HCT116 (cell line): ENCODE results near the gene RAB26. TPM values are rescaled to one million over a fixed set of nuclear protein-coding genes. Genes with fewer than 3 reads are reported as not detected.

ENCODE experiments used
- ATAC-seq: fragments of 200-7000 bp; cut with Tn5 transposase; 2 replicates; pipeline ENCODE4 v1.9.1; 2020; ENCODE audit warnings: mild to moderate bottlenecking, moderate library complexity
- BruUV-seq: library from RNA; stranded (reverse); fragments of 400-500 nt; replicated peaks from 2 replicates; lab custom pipeline; 2021; lab: Mats Ljungman, UMichigan
- CTCF ChIA-PET: fragments of 300-600 bp; sonication (Branson Sonifier 250); formaldehyde crosslinking; loops from one replicate; lab custom pipeline; 2021; ENCODE audit warnings: antibody characterized with exemption; lab: Charles Lee
- POLR2A ChIA-PET: fragments of 300-600, 350-600 bp; sonication (Branson Sonifier 250); formaldehyde crosslinking; loops from one replicate; lab custom pipeline; 2021; ENCODE audit warnings: antibody characterized with exemption; lab: Charles Lee
- RAD21 ChIA-PET, 2 experiments: fragments of 300-600 bp; sonication (Branson Sonifier 250); formaldehyde crosslinking; loops; one replicate each; lab custom pipeline; 2023; ENCODE audit warnings: low total read pairs in 2 of 2; ENCODE audit not compliant: uncharacterized antibody in 2 of 2, unreplicated experiment in 2 of 2, low non-redundant PET in 1 of 2; lab: Charles Lee
- DNase-seq: peaks from one replicate; pipeline ENCODE4 v3.0.0-alpha.2; 2010; ENCODE audit warnings: low read depth, low spot score
- H2AFZ ChIP-seq: fragments of 200-600 bp; shearing (Covaris generic), sonication (generic); 2 replicates; pipeline ENCODE4 v1.6.1; 2017; ENCODE audit warnings: low read depth, mixed run types, mixed read lengths, antibody characterized with exemption, low read length; ENCODE audit not compliant: poor library complexity, severe bottlenecking
- H3K27ac ChIP-seq: 2 replicates; pipeline ENCODE4 v1.5.1; 2012; ENCODE audit warnings: low read depth, low read length
- H3K27me3 ChIP-seq: fragments of 200-600 bp; sonication (generic); 2 replicates; pipeline ENCODE4 v1.6.1; 2016; ENCODE audit warnings: mixed run types, low read length, mixed read lengths; ENCODE audit not compliant: insufficient read depth
- H3K36me3 ChIP-seq, 2 experiments: fragments of 200-500 bp in 1 of 2; fragments of 200-600 bp in 1 of 2; sonication (Bioruptor generic) in 1 of 2; sonication (generic) in 1 of 2; 2 replicates each; pipeline versions ENCODE4 v1.5.1 to v1.6.1; 2014 to 2016; ENCODE audit warnings: low read length in 2 of 2, inconsistent platforms in 1 of 2, mixed read lengths in 1 of 2, mixed run types in 1 of 2; ENCODE audit not compliant: insufficient read depth in 2 of 2, control insufficient read depth in 1 of 2
- H3K4me1 ChIP-seq, 2 experiments: fragments of 200-600 bp in 1 of 2; sonication (generic) in 1 of 2; 2 replicates each; pipeline versions ENCODE4 v1.5.1 to v1.6.1; 2012 to 2017; ENCODE audit warnings: low read length in 2 of 2, inconsistent platforms in 1 of 2, mild to moderate bottlenecking in 1 of 2, mixed read lengths in 1 of 2, mixed run types in 1 of 2, moderate library complexity in 1 of 2; ENCODE audit not compliant: insufficient read depth in 2 of 2, control insufficient read depth in 1 of 2
- H3K4me2 ChIP-seq: fragments of 200-600 bp; sonication (generic); 2 replicates; pipeline ENCODE4 v1.6.1; 2017; ENCODE audit warnings: mixed run types, low read length, mixed read lengths
- H3K4me3 ChIP-seq, 2 experiments: fragments of 200-600 bp in 1 of 2; sonication (generic) in 1 of 2; replicated peaks in 1 of 2; 2 replicates each; pipeline ENCODE4 v1.5.1; 2011 to 2016; ENCODE audit warnings: low read length in 2 of 2, control low read depth in 1 of 2, low read depth in 1 of 2, mild to moderate bottlenecking in 1 of 2, mixed read lengths in 1 of 2, mixed run types in 1 of 2
- H3K79me2 ChIP-seq: fragments of 200-600 bp; sonication (generic); 2 replicates; pipeline ENCODE4 v1.6.1; 2017; ENCODE audit warnings: mild to moderate bottlenecking, mixed run types, low read length, moderate library complexity, mixed read lengths; ENCODE audit not compliant: insufficient read depth
- H3K9ac ChIP-seq: fragments of 200-600 bp; sonication (generic); 2 replicates; pipeline ENCODE4 v1.6.1; 2016; ENCODE audit warnings: low read length, mixed read lengths
- H3K9me2 ChIP-seq: fragments of 200-600 bp; sonication (generic), shearing (Covaris generic); 2 replicates; pipeline ENCODE4 v1.6.1; 2017; ENCODE audit warnings: mixed run types, mild to moderate bottlenecking, moderate library complexity; ENCODE audit not compliant: insufficient read depth
- H3K9me3 ChIP-seq, 2 experiments: fragments of 200-500 bp in 1 of 2; fragments of 200-600 bp in 1 of 2; sonication (Bioruptor generic) in 1 of 2; sonication (generic) in 1 of 2; 2 replicates each; pipeline ENCODE4 v1.6.1; 2014 to 2017; ENCODE audit warnings: low read length in 2 of 2, mixed read lengths in 2 of 2, inconsistent platforms in 1 of 2, low read depth in 1 of 2, mild to moderate bottlenecking in 1 of 2, mixed run types in 1 of 2, moderate library complexity in 1 of 2; ENCODE audit not compliant: control insufficient read depth in 1 of 2, insufficient read depth in 1 of 2
- H4K20me1 ChIP-seq: fragments of 200-600 bp; sonication (generic), shearing (Covaris generic); 2 replicates; pipeline ENCODE4 v1.6.1; 2017; ENCODE audit warnings: mixed run types, mild to moderate bottlenecking, moderate library complexity; ENCODE audit not compliant: insufficient read depth
- CBX3 ChIP-seq: IDR thresholded peaks from 2 replicates; pipeline ENCODE4 v1.6.1; 2012; ENCODE audit warnings: low read depth
- POLR2AphosphoS5 ChIP-seq: IDR thresholded peaks from 2 replicates; pipeline ENCODE4 v1.6.1; 2011; ENCODE audit warnings: mild to moderate bottlenecking, low read depth, low read length, moderate library complexity
- ZFX ChIP-seq: fragments of 450-650 bp; IDR thresholded peaks from 2 replicates; pipeline ENCODE4 v1.6.1; 2017
- intact Hi-C: fragments of 100-400 bp; cut with micrococcal nuclease; formaldehyde crosslinking; loops from 2 replicates; pipeline ENCODE4 v1.10.0; 2022
- total RNA-seq: library from RNA; stranded (reverse); gene quantifications from one replicate; pipeline ENCODE4 v1.2.1, GENCODE V29; 2021; ENCODE audit not compliant: unreplicated experiment

RAB26 gene
- total RNA-seq, 1 experiment from 2014 or later, result 44.9 TPM

DNA sequence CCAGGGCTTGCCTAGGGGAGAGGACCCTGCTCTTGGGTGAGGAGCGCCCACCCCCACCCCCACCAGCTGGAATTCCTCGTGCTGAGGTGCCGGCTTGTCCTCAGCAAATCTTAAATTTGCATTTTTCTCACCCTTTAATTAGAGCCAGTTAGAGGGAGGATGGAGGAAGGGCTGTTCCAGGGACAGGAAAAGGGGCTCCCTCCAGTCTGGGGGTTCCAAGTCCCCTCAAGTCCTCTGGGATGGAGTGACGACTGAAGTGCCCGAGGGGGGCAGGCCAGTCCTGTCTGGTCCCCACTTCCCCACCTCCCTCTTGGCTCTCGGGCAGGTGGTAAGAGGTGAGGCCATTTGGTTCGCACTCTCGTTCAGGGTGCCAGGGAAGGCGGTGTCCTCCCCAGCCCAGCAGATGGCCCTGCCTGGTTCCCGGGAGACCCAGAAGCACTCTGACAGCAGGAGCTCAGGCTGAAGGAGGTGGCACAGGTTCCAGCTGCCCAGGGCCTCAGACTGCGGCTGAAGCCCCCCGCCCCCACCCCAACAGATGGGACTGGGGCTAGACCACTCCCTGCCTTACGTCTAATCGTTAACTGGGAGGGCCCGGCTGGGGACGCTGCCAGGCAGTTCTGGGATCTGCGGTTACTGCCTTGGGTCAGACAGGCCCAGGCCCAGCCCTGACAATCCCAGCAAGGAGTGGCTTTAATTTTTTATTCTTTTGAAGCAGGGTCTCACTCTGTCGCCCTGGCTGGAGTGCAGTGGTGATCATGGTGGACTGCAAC, 2.2 kb downstream of the RAB26 start:
- intact Hi-C loops, result loop anchor here (2.0 to 5.0 kb wide), 2 partner anchors 72 to 100 kb away; partner anchors contain the start of genes E4F1 and ECI1
- peak overlapping the region; percentile 91 for H3K9ac ChIP-seq
- H2AFZ ChIP-seq, result no peak overlapping the region
- ChIA-PET RAD21 (interaction anchor here in 1 of 2 experiments (1.0 kb wide), 1 partner anchor 132 kb away, joined by 4 read pairs; no protein-coding TSS in a partner anchor), POLR2A (interaction anchor here (0.6 to 3.0 kb wide), 7 partner anchors 10 to 263 kb away, joined by 3 to 19 read pairs (median 4); partner anchors contain the start of genes NPW, NTHL1, PGP and PKD1), CTCF (interaction anchor here (1.0 to 3.6 kb wide), 4 partner anchors 11 to 351 kb away, joined by 3 to 24 read pairs (median 4); no protein-coding TSS in a partner anchor)
- no peaks in the 10 kb centered on the region for H3K27me3 ChIP-seq
- peak overlapping the region; percentile 64 to 74; a peak in 3 of 4 replicates for H3K4me3 ChIP-seq
- H3K36me3 ChIP-seq, result peaks cover 0 to 24% of the 10 kb centered on the region in 2 experiments; a peak in 2 of 4 replicates
- peaks cover 46 to 66% of the 10 kb centered on the region in 2 experiments for H3K4me1 ChIP-seq
- no peaks in the 10 kb centered on the region for H3K9me3 ChIP-seq
- no peaks in the 10 kb centered on the region; the same call in 1 of the 2 replicates for H4K20me1 ChIP-seq
- TF ChIP-seq POLR2AphosphoS5, result peak; percentile 39
- TF ChIP-seq CBX3, result no peak
- peak overlapping the region; percentile 84 for H3K27ac ChIP-seq
- DNase-seq (no peak), ATAC-seq (peak; percentile 18)
- BruUV-seq, result no TSS peak
- peak overlapping the region; percentile 99 for H3K4me2 ChIP-seq
- H3K9me2 ChIP-seq, result no peaks in the 10 kb centered on the region
- peaks cover 43% of the 10 kb centered on the region for H3K79me2 ChIP-seq

DNA sequence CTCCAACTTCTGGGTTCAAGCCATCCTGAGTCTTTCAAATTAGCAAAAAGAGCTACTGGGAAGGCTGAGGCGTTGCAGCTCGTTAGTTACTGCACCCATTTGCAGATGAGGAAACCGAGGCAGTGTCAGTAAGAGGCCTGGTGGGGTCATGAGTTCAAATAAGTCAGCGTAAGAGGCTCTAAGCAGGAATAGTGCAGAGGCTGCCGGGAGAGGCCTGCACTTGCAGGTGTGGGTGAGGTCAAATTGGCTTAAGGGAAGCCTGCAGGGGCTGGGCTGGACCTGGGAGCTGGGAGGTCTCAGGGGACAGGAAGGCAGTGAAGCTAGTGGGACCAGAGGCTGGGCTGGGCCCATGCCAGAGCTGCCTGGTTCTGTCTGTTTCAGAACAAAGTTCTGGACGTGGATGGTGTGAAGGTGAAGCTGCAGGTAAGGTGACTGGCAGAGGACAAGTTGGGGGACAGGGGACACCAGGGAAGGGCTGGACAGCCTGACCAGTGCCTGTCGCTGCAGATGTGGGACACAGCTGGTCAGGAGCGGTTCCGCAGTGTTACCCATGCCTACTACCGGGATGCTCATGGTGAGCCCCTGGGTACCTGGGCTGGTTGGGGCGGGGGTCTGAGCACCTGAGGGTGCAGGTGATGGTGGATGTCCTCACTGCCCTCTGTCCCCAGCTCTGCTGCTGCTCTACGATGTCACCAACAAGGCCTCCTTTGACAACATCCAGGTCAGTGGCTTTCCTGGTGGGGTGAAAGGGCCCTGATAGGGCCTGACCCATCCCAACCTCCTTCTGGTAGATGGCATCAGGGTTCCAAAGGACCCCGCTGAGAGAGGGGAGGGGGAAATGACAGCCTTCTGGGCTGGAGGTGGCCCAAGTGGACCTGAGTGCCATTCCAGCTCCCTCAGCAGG, 3.0 kb downstream of the RAB26 start:
- H2AFZ ChIP-seq, result no peak overlapping the region
- ChIA-PET RAD21 (interaction anchor here in 1 of 2 experiments (1.0 kb wide), 1 partner anchor 133 kb away, joined by 4 read pairs; no protein-coding TSS in a partner anchor), POLR2A (interaction anchor here (0.6 to 3.0 kb wide), 8 partner anchors 11 to 262 kb away, joined by 3 to 19 read pairs (median 4); partner anchors contain the start of genes NPW, NTHL1, PGP and PKD1), CTCF (interaction anchor here (1.0 to 3.6 kb wide), 4 partner anchors 11 to 350 kb away, joined by 3 to 24 read pairs (median 4); no protein-coding TSS in a partner anchor)
- peak overlapping the region in 1 of 2 experiments; percentile 64; a peak in 3 of 4 replicates for H3K4me3 ChIP-seq
- 0 out of 2 replicates have a peak, but pooled peaks have one; percentile 8 for TF ChIP-seq ZFX
- TF ChIP-seq POLR2AphosphoS5, result no peak; the same call in 1 of the 2 replicates
- peak overlapping the region; percentile 84 for H3K27ac ChIP-seq
- peak overlapping the region; percentile 91 for H3K9ac ChIP-seq
- H3K36me3 ChIP-seq, result peaks cover 0 to 24% of the 10 kb centered on the region in 2 experiments; a peak in 2 of 4 replicates
- ATAC-seq, result peak; percentile 4; the same call in 1 of the 2 replicates
- H3K27me3 ChIP-seq, result no peaks in the 10 kb centered on the region
- no peaks in the 10 kb centered on the region; the same call in 1 of the 2 replicates for H4K20me1 ChIP-seq
- DNase-seq, result no peak
- H3K9me2 ChIP-seq, result no peaks in the 10 kb centered on the region
- no peaks in the 10 kb centered on the region for H3K9me3 ChIP-seq
- intact Hi-C loops, result loop anchor here (2.0 to 5.0 kb wide), 2 partner anchors 71 to 99 kb away; partner anchors contain the start of genes E4F1 and ECI1
- peaks cover 49% of the 10 kb centered on the region for H3K79me2 ChIP-seq
- peaks cover 46 to 66% of the 10 kb centered on the region in 2 experiments for H3K4me1 ChIP-seq
- peak overlapping the region; percentile 99 for H3K4me2 ChIP-seq
- no TSS peak for BruUV-seq
